CD14-positive monocyte (primary cell): Measurements from ENCODE around the gene PTGES3L. TPM values are rescaled to one million over a fixed set of nuclear protein-coding genes. Genes with fewer than 3 reads are reported as not detected.

Experiments
- DNase-seq, 3 donors: peaks; one replicate each; pipeline ENCODE4 v3.0.0-alpha.2; 2011 to 2022
- H2AFZ ChIP-seq: 2 replicates; pipeline ENCODE4 v1.6.0; 2012; ENCODE audit warnings: mild to moderate bottlenecking, low read depth, low read length, inconsistent platforms; ENCODE audit not compliant: insufficient read depth, poor library complexity, severe bottlenecking
- H3K27ac ChIP-seq, 2 donors: 1 replicate in 1 of 2; 2 replicates in 1 of 2; pipeline ENCODE4 v1.5.1; 2012 to 2013; ENCODE audit warnings: low read length in 2 of 2, control low read depth in 1 of 2, inconsistent platforms in 1 of 2, low read depth in 1 of 2, mild to moderate bottlenecking in 1 of 2
- H3K27me3 ChIP-seq, 2 donors: one replicate each; pipeline versions ENCODE4 v1.6.0 to v1.6.1; 2011 to 2013; ENCODE audit warnings: low read length in 2 of 2; ENCODE audit not compliant: control insufficient read depth in 2 of 2, insufficient read depth in 2 of 2
- H3K36me3 ChIP-seq, 2 donors: replicated peaks in 1 of 2; 1 replicate in 1 of 2; 2 replicates in 1 of 2; pipeline versions ENCODE4 v1.5.1 to v1.6.1; 2012 to 2013; ENCODE audit warnings: low read length in 2 of 2, control low read depth in 1 of 2, inconsistent platforms in 1 of 2, mild to moderate bottlenecking in 1 of 2; ENCODE audit not compliant: insufficient read depth in 2 of 2, control insufficient read depth in 1 of 2
- H3K4me1 ChIP-seq, 2 donors: 1 replicate in 1 of 2; 2 replicates in 1 of 2; pipeline versions ENCODE4 v1.5.1 to v1.6.1; 2012 to 2013; ENCODE audit warnings: low read length in 2 of 2, control low read depth in 1 of 2, inconsistent platforms in 1 of 2, mild to moderate bottlenecking in 1 of 2, moderate library complexity in 1 of 2; ENCODE audit not compliant: insufficient read depth in 2 of 2, control insufficient read depth in 1 of 2
- H3K4me2 ChIP-seq: replicated peaks from 2 replicates; pipeline ENCODE3; 2012; ENCODE audit warnings: low read length, moderate library complexity, mild to moderate bottlenecking; ENCODE audit not compliant: poor library complexity, severe bottlenecking; ENCODE audit errors: extremely low read depth
- H3K4me3 ChIP-seq, 3 experiments: fragments of 200-600 bp in 1 of 3; sonication (generic) in 1 of 3; replicated peaks in 1 of 3; 1 replicate in 2 of 3; 2 replicates in 1 of 3; pipeline ENCODE4 v1.5.1; 2011 to 2013; ENCODE audit warnings: low read length in 3 of 3, mild to moderate bottlenecking in 3 of 3, control low read depth in 2 of 3, low read depth in 2 of 3, inconsistent platforms in 1 of 3, moderate library complexity in 1 of 3
- H3K79me2 ChIP-seq: 2 replicates; pipeline ENCODE4 v1.6.0; 2012; ENCODE audit warnings: mild to moderate bottlenecking, control low read depth, inconsistent platforms, low read length, moderate library complexity; ENCODE audit not compliant: insufficient read depth
- H3K9ac ChIP-seq: 2 replicates; pipeline ENCODE4 v1.6.0; 2017; ENCODE audit warnings: low read length, mild to moderate bottlenecking; ENCODE audit not compliant: insufficient read depth, poor library complexity, severe bottlenecking
- H3K9me3 ChIP-seq, 2 donors: replicated peaks in 1 of 2; 1 replicate in 1 of 2; 2 replicates in 1 of 2; pipeline versions ENCODE4 v1.5.1 to v1.6.1; 2012 to 2013; ENCODE audit warnings: low read length in 2 of 2, control low read depth in 1 of 2; ENCODE audit not compliant: control insufficient read depth in 1 of 2, insufficient read depth in 1 of 2
- H4K20me1 ChIP-seq: 2 replicates; pipeline ENCODE4 v1.6.0; 2012; ENCODE audit warnings: mild to moderate bottlenecking, low read length, control low read depth, moderate library complexity; ENCODE audit not compliant: insufficient read depth
- H3K27ac Mint-ChIP-seq, 7 donors: one replicate each; pipeline ENCODE4 v1.8.0; 2020; ENCODE audit warnings: mild to moderate bottlenecking in 7 of 7, mixed read lengths in 7 of 7, moderate library complexity in 6 of 7, inconsistent platforms in 2 of 7
- H3K27me3 Mint-ChIP-seq, 3 donors: one replicate each; pipeline ENCODE4 v1.8.0; 2021 to 2022; ENCODE audit warnings: low read depth in 3 of 3, mild to moderate bottlenecking in 3 of 3, mixed read lengths in 3 of 3, moderate library complexity in 3 of 3, inconsistent platforms in 1 of 3
- H3K36me3 Mint-ChIP-seq, 2 donors: one replicate each; pipeline ENCODE4 v1.8.0; 2020; ENCODE audit warnings: mixed read lengths in 2 of 2, inconsistent platforms in 1 of 2, mild to moderate bottlenecking in 1 of 2
- H3K4me1 Mint-ChIP-seq: one replicate; pipeline ENCODE4 v1.8.0; 2020; ENCODE audit warnings: mild to moderate bottlenecking, mixed read lengths
- H3K4me3 Mint-ChIP-seq, 2 donors: one replicate each; pipeline ENCODE4 v1.8.0; 2020; ENCODE audit warnings: mild to moderate bottlenecking in 2 of 2, mixed read lengths in 2 of 2, moderate library complexity in 1 of 2
- H3K9me3 Mint-ChIP-seq, 7 donors: one replicate each; pipeline ENCODE4 v1.8.0; 2020 to 2022; ENCODE audit warnings: mixed read lengths in 7 of 7, mild to moderate bottlenecking in 6 of 7, moderate library complexity in 6 of 7, inconsistent platforms in 2 of 7
- CTCF ChIP-seq: fragments of 200-600 bp; IDR thresholded peaks from one replicate; pipeline ENCODE4 v1.8.0; 2022; ENCODE audit warnings: antibody characterized with exemption, mild to moderate bottlenecking
- WGBS: methylation state at CpG from one replicate; pipeline ENCODE4 v1.1.5; 2013; ENCODE audit warnings: missing lambda C conversion rate; ENCODE audit not compliant: insufficient coverage; 5-methylcytosine and 5-hydroxymethylcytosine counted together
- intact Hi-C, 2 donors: fragments of 100-400 bp; cut with micrococcal nuclease; formaldehyde crosslinking; loops; one replicate each; pipeline versions ENCODE4 v1.15.0 to v1.15.1; 2023
- polyA plus RNA-seq, 3 donors: library from polyadenylated mRNA; depleted of rRNA in 1 of 3; unstranded in 2 of 3; stranded (reverse) in 1 of 3; fragments of 300-500 nt in 2 of 3; fragments of >200 nt in 1 of 3; fragmentation: Illumina TruSeq in 2 of 3; gene quantifications; 1 replicate in 2 of 3; 2 replicates in 1 of 3; pipeline ENCODE4 v1.2.3, GENCODE V29; 2012 to 2021

Gene PTGES3L
- polyA plus RNA-seq, 3 donors: 0.32 TPM; not detected in 2

DNA sequence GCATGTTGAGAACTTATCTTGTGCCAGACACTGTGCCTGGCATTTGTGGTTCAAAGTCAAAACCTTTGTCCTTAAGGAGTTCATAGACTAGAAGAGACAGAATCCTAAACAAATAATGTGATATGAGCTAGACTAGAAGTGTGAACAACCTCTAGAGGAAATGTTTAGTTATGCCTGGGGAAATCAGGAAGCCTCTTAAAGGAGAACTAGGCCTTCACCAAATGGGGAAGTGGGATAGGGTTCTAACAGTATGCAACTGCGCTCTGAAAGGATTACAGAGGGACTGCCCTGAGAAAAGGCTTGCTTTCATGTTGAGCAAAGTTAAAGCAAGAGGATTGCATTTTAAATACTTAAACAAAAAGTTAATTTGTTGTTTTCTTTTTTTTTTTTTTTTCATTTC is 5.3 kb upstream of the PTGES3L start:
- Histone ChIP-seq H3K4me1 (peaks cover 39 to 59% of the 10 kb centered on the region in 2 donors), H3K36me3 (peaks cover 35 to 41% of the 10 kb centered on the region in 2 donors), H4K20me1 (peaks cover 12% of the 10 kb centered on the region), H3K9me3 (no peaks in the 10 kb centered on the region), H3K79me2 (peaks cover 59% of the 10 kb centered on the region), H3K4me3 (peak overlapping the region; percentile 5 to 64 (median 38)), H3K4me2 (peak overlapping the region; percentile 65), H3K9ac (peak overlapping the region; percentile 38), H3K27me3 (no peaks in the 10 kb centered on the region), H3K27ac (peak overlapping the region; percentile 68 to 78), H2AFZ (peak overlapping the region; percentile 19)
- Mint-ChIP-seq H3K27me3 (peaks cover 0 to 2% (median 2%) of the 10 kb centered on the region in 3 donors), H3K4me3 (peak overlapping the region; percentile 53 to 90), H3K36me3 (peaks cover 40 to 58% of the 10 kb centered on the region in 2 donors), H3K27ac (peak overlapping the region; percentile 82 to 91 (median 88)), H3K4me1 (peaks cover 44% of the 10 kb centered on the region), H3K9me3 (no peaks in the 10 kb centered on the region)
- no CpG with 5 or more reads among the region's 1 CpG for WGBS
- intact Hi-C loops: no loop called here
- peak; percentile 74 to 89 (median 86) for DNase-seq
- no peak for TF ChIP-seq CTCF

DNA sequence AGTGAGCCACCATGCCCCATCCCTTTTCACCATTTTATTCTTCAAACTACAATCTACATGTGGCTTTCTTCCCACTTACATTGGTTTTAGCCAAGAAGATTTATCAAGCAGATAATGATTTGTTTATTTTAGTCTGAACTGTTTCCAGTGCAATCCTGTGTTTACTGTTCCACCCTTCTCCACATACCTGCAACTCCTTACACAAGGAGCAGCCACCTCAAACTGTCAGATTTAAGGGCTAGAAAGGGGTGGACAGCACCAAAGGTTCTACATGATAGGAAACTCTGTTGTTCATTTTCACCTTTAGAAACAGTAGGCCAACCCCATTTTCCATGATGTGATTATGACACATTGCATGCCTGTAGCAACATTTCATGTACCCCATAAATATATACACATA is 2.4 kb upstream of the PTGES3L start:
- intact Hi-C loops: no loop called here
- no peaks in the 10 kb centered on the region for H3K9me3 ChIP-seq
- Mint-ChIP-seq H3K27ac (peak overlapping the region in 2 of 7 donors; percentile 30 to 35), H3K4me3 (no peak overlapping the region), H3K27me3 (peaks cover 0 to 4% (median 2%) of the 10 kb centered on the region in 3 donors), H3K9me3 (no peaks in the 10 kb centered on the region), H3K36me3 (peaks cover 11 to 28% of the 10 kb centered on the region in 2 donors), H3K4me1 (peaks cover 54% of the 10 kb centered on the region)
- H3K79me2 ChIP-seq: peaks cover 63% of the 10 kb centered on the region
- H3K27me3 ChIP-seq: no peaks in the 10 kb centered on the region
- H4K20me1 ChIP-seq: peaks cover 12% of the 10 kb centered on the region
- H3K27ac ChIP-seq: no peak overlapping the region
- peaks cover 6 to 12% of the 10 kb centered on the region in 2 donors for H3K36me3 ChIP-seq
- H3K4me3 ChIP-seq: peak overlapping the region in 1 of 3 experiments; percentile 97
- no peak for DNase-seq
- H3K9ac ChIP-seq: no peak overlapping the region
- TF ChIP-seq CTCF: no peak
- no peak overlapping the region for H2AFZ ChIP-seq
- H3K4me2 ChIP-seq: peak overlapping the region; percentile 100
- peaks cover 47 to 68% of the 10 kb centered on the region in 2 donors for H3K4me1 ChIP-seq
